A204.1 (cell line): ENCODE data around the gene ATP4B.
"Not testable (repeated sequence)": the region's sequence is repeated elsewhere in the genome, so short reads cannot be mapped to it uniquely, and the experiment has no call there.

Source experiments
- FAIRE-seq: peaks from 2 replicates; lab custom pipeline; 2012; peaks lifted over from hg19 to GRCh38; lab: Jason Lieb, UNC

Gene ATP4B

GRCh38 chr13:113639616-113640262, 18.3 kb downstream of the ATP4B start:
- FAIRE-seq = no peak

GRCh38 chr13:113638806-113639205, 19.2 kb downstream of the ATP4B start:
- FAIRE-seq = no peak

GRCh38 chr13:113638173-113638746, 19.7 kb downstream of the ATP4B start:
- FAIRE-seq = no peak

GRCh38 chr13:113637262-113638160, 20.5 kb downstream of the ATP4B start:
- FAIRE-seq = no peak

GRCh38 chr13:113636266-113636963, 21.6 kb downstream of the ATP4B start:
- no peak for FAIRE-seq

- FAIRE-seq = no peak
Observed at GRCh38 chr13:113635709-113636108, 22.3 kb downstream of the ATP4B start.

- FAIRE-seq = no peak
Observed at GRCh38 chr13:113635048-113635420, 23.0 kb downstream of the ATP4B start.

- FAIRE-seq = no peak
Observed at GRCh38 chr13:113634279-113635047, 23.5 kb downstream of the ATP4B start.

- no peak for FAIRE-seq
Observed at GRCh38 chr13:113633485-113633873, 24.5 kb downstream of the ATP4B start.

GRCh38 chr13:113632706-113633484, 25.1 kb downstream of the ATP4B start:
- FAIRE-seq = no peak

GRCh38 chr13:113631341-113632095, 26.5 kb downstream of the ATP4B start:
- no peak for FAIRE-seq

- FAIRE-seq = no peak
Observed at GRCh38 chr13:113630804-113631203, 27.2 kb downstream of the ATP4B start.

- no peak for FAIRE-seq
Observed at GRCh38 chr13:113630296-113630695, 27.7 kb downstream of the ATP4B start.

GRCh38 chr13:113629866-113630265, 28.1 kb downstream of the ATP4B start:
- FAIRE-seq = no peak

GRCh38 chr13:113628291-113629270, 29.4 kb downstream of the ATP4B start:
- no peak for FAIRE-seq

GRCh38 chr13:113627136-113627535, 30.9 kb downstream of the ATP4B start:
- FAIRE-seq = no peak

GRCh38 chr13:113625965-113626721, 31.9 kb downstream of the ATP4B start:
- no peak for FAIRE-seq

- FAIRE-seq = not testable (repeated sequence)
Observed at GRCh38 chr13:113624640-113625304, 33.2 kb downstream of the ATP4B start.
